Measurements from ENCODE around the gene IRF2BP1. TPM values are rescaled to one million over a fixed set of nuclear protein-coding genes. Genes with fewer than 3 reads are reported as not detected.
A peak's percentile ranks its signal among the peaks of the same experiment; 100 is the strongest.

Gene IRF2BP1
- total and polyA plus RNA-seq, 2 of the 13 experiments (the other 11 are each of a cell fraction or from before 2014, with no cell fraction given), result 4.3 to 14.3 TPM

DNA sequence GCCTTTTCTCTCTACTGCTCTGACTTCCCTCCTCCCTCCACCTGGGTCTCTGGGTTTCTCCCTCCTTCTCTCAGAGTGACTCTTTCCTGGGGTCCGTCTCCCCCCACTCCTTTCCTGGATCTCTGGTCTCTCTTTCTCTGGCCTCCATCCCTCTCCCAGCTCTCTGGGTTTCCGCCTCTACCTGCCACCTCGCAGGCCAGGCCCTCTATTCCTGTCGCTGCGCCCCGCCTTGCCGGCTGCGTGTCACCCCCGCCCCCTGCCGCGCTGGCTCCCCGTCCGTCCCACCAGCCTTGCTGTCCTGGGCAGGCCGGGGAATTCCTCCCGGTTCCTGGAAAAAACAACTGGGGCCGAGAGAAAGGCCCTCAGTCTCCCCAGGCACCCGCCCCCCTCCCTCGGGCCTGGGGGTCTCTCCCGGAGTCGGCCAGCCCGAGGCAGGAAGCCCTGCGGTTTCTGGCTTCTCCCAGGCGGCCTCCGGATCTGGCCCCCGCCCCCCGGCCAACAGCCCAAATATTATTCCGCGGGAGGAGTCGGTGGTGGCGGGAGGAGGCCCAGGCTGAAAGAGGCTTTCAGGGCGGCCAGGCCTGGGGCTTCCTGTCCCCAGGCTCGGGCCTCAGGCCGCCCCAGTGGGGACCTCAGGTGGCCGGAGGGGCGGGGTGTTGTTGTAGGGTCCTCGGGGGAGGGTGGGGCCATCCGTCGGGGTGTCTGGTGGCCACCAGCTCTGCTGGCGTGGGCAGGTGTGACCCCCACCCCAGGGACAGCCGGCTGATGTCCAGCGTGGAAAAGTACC, 9.3 kb downstream of the IRF2BP1 start (continued):
- TF ChIP-seq ZNF550 (CRISPR knock-in tag; IDR thresholded peaks at IDR 0.05; ENCODE audit: borderline replicate concordance) (peak; percentile 67; the same call in 1 of the 2 replicates), ZNF274 (CRISPR knock-in tag; IDR thresholded peaks at IDR 0.05) (peak; percentile 79; the same call in 1 of the 2 replicates), TGIF2 (CRISPR knock-in tag; IDR thresholded peaks at IDR 0.05) (peak; percentile 51; the same call in 1 of the 2 replicates), GFI1 (CRISPR knock-in tag; IDR thresholded peaks at IDR 0.05; ENCODE audit: borderline replicate concordance) (peak; percentile 47; the same call in 1 of the 2 replicates), ASH2L (IDR thresholded peaks at IDR 0.05; ENCODE audit: insufficient read length, low read depth, low read length) (peak; percentile 31), ZNF124 (CRISPR knock-in tag; IDR thresholded peaks at IDR 0.05) (no peak), YEATS2 (CRISPR knock-in tag; IDR thresholded peaks at IDR 0.05; ENCODE audit: borderline replicate concordance) (0 out of 2 replicates have a peak, but pooled peaks have one; percentile 48), NCOA1 (CRISPR knock-in tag; IDR thresholded peaks at IDR 0.05) (0 out of 2 replicates have a peak, but pooled peaks have one; percentile 49), ZBTB20 (CRISPR knock-in tag; IDR thresholded peaks at IDR 0.05; ENCODE audit: borderline replicate concordance, low read depth) (no peak), ESRRA (CRISPR knock-in tag; IDR thresholded peaks at IDR 0.05; ENCODE audit: low read depth) (no peak), ZNF678 (CRISPR knock-in tag; IDR thresholded peaks at IDR 0.05) (0 out of 2 replicates have a peak, but pooled peaks have one; percentile 63), ZNF121 (CRISPR knock-in tag; IDR thresholded peaks at IDR 0.05) (peak; percentile 67; the same call in 1 of the 2 replicates), ZNF33B (CRISPR knock-in tag; IDR thresholded peaks at IDR 0.05) (0 out of 2 replicates have a peak, but pooled peaks have one; percentile 50), CBFB (CRISPR knock-in tag; IDR thresholded peaks at IDR 0.05) (peak; percentile 71)
- TF ChIP-seq, protein P1, sequence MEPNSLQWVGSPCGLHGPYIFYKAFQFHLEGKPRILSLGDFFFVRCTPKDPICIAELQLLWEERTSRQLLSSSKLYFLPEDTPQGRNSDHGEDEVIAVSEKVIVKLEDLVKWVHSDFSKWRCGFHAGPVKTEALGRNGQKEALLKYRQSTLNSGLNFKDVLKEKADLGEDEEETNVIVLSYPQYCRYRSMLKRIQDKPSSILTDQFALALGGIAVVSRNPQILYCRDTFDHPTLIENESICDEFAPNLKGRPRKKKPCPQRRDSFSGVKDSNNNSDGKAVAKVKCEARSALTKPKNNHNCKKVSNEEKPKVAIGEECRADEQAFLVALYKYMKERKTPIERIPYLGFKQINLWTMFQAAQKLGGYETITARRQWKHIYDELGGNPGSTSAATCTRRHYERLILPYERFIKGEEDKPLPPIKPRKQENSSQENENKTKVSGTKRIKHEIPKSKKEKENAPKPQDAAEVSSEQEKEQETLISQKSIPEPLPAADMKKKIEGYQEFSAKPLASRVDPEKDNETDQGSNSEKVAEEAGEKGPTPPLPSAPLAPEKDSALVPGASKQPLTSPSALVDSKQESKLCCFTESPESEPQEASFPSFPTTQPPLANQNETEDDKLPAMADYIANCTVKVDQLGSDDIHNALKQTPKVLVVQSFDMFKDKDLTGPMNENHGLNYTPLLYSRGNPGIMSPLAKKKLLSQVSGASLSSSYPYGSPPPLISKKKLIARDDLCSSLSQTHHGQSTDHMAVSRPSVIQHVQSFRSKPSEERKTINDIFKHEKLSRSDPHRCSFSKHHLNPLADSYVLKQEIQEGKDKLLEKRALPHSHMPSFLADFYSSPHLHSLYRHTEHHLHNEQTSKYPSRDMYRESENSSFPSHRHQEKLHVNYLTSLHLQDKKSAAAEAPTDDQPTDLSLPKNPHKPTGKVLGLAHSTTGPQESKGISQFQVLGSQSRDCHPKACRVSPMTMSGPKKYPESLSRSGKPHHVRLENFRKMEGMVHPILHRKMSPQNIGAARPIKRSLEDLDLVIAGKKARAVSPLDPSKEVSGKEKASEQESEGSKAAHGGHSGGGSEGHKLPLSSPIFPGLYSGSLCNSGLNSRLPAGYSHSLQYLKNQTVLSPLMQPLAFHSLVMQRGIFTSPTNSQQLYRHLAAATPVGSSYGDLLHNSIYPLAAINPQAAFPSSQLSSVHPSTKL (CRISPR knock-in tag; IDR thresholded peaks at IDR 0.05), result peak; percentile 38; the same call in 1 of the 2 replicates
- TF ChIP-seq, protein P2, sequence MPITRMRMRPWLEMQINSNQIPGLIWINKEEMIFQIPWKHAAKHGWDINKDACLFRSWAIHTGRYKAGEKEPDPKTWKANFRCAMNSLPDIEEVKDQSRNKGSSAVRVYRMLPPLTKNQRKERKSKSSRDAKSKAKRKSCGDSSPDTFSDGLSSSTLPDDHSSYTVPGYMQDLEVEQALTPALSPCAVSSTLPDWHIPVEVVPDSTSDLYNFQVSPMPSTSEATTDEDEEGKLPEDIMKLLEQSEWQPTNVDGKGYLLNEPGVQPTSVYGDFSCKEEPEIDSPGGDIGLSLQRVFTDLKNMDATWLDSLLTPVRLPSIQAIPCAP (CRISPR knock-in tag; IDR thresholded peaks at IDR 0.05; ENCODE audit: low read depth), result no peak
- TF ChIP-seq, protein P3, sequence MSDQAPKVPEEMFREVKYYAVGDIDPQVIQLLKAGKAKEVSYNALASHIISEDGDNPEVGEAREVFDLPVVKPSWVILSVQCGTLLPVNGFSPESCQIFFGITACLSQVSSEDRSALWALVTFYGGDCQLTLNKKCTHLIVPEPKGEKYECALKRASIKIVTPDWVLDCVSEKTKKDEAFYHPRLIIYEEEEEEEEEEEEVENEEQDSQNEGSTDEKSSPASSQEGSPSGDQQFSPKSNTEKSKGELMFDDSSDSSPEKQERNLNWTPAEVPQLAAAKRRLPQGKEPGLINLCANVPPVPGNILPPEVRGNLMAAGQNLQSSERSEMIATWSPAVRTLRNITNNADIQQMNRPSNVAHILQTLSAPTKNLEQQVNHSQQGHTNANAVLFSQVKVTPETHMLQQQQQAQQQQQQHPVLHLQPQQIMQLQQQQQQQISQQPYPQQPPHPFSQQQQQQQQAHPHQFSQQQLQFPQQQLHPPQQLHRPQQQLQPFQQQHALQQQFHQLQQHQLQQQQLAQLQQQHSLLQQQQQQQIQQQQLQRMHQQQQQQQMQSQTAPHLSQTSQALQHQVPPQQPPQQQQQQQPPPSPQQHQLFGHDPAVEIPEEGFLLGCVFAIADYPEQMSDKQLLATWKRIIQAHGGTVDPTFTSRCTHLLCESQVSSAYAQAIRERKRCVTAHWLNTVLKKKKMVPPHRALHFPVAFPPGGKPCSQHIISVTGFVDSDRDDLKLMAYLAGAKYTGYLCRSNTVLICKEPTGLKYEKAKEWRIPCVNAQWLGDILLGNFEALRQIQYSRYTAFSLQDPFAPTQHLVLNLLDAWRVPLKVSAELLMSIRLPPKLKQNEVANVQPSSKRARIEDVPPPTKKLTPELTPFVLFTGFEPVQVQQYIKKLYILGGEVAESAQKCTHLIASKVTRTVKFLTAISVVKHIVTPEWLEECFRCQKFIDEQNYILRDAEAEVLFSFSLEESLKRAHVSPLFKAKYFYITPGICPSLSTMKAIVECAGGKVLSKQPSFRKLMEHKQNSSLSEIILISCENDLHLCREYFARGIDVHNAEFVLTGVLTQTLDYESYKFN (CRISPR knock-in tag; conservative IDR thresholded peaks at IDR 0.05), result peak; percentile 73; the same call in 1 of the 2 replicates
- TF ChIP-seq, protein P4, sequence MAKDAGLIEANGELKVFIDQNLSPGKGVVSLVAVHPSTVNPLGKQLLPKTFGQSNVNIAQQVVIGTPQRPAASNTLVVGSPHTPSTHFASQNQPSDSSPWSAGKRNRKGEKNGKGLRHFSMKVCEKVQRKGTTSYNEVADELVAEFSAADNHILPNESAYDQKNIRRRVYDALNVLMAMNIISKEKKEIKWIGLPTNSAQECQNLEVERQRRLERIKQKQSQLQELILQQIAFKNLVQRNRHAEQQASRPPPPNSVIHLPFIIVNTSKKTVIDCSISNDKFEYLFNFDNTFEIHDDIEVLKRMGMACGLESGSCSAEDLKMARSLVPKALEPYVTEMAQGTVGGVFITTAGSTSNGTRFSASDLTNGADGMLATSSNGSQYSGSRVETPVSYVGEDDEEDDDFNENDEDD (CRISPR knock-in tag; IDR thresholded peaks at IDR 0.05; ENCODE audit: borderline replicate concordance), result no peak

Measured in HepG2 (cell line).